PFSK-1 (cell line): Measurements from ENCODE around the gene CHERP.

Source experiments
- POLR2AphosphoS5 ChIP-seq: IDR thresholded peaks from 2 replicates; pipeline ENCODE4 v1.6.1; 2012; ENCODE audit warnings: low read depth, mild to moderate bottlenecking, control low read depth, low read length, moderate library complexity
- TAF1 ChIP-seq: IDR thresholded peaks from 2 replicates; pipeline ENCODE4 v1.6.1; 2012; ENCODE audit warnings: low read length, control low read depth, borderline replicate concordance; ENCODE audit not compliant: insufficient read depth
- TF ChIP-seq, protein P1 (sequence below), 2 experiments: IDR thresholded peaks; 2 replicates each; pipeline versions ENCODE4 v1.6.1 to v1.8.0; 2011 to 2012; ENCODE audit warnings: low read depth in 2 of 2, low read length in 2 of 2, control low read depth in 1 of 2, inconsistent platforms in 1 of 2, mild to moderate bottlenecking in 1 of 2, moderate library complexity in 1 of 2; ENCODE audit not compliant: insufficient read depth in 1 of 2

- TF ChIP-seq, protein P1, sequence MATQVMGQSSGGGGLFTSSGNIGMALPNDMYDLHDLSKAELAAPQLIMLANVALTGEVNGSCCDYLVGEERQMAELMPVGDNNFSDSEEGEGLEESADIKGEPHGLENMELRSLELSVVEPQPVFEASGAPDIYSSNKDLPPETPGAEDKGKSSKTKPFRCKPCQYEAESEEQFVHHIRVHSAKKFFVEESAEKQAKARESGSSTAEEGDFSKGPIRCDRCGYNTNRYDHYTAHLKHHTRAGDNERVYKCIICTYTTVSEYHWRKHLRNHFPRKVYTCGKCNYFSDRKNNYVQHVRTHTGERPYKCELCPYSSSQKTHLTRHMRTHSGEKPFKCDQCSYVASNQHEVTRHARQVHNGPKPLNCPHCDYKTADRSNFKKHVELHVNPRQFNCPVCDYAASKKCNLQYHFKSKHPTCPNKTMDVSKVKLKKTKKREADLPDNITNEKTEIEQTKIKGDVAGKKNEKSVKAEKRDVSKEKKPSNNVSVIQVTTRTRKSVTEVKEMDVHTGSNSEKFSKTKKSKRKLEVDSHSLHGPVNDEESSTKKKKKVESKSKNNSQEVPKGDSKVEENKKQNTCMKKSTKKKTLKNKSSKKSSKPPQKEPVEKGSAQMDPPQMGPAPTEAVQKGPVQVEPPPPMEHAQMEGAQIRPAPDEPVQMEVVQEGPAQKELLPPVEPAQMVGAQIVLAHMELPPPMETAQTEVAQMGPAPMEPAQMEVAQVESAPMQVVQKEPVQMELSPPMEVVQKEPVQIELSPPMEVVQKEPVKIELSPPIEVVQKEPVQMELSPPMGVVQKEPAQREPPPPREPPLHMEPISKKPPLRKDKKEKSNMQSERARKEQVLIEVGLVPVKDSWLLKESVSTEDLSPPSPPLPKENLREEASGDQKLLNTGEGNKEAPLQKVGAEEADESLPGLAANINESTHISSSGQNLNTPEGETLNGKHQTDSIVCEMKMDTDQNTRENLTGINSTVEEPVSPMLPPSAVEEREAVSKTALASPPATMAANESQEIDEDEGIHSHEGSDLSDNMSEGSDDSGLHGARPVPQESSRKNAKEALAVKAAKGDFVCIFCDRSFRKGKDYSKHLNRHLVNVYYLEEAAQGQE (IDR thresholded peaks at IDR 0.05; ENCODE audit: insufficient read depth in 1 of 2, low read depth in 2 of 2, low read length in 2 of 2): no peak
- TF ChIP-seq TAF1: no peak
- TF ChIP-seq POLR2AphosphoS5: no peak
Observed at GRCh38 chr19:16518061-16518460, 24.2 kb downstream of the CHERP start.
